Sciatic nerve (tissue), 2 donors: ENCODE results near the gene KTI12. TPM values are rescaled to one million over a fixed set of nuclear protein-coding genes. Genes with fewer than 3 reads are reported as not detected.
"Not testable (repeated sequence)": the region's sequence is repeated elsewhere in the genome, so short reads cannot be mapped to it uniquely, and the experiment has no call there.

Experiments used
- ATAC-seq: fragments of 200-7000 bp; cut with Tn5 transposase; one replicate; pipeline ENCODE4 v1.9.1; 2020; ENCODE audit warnings: mild to moderate bottlenecking, moderate library complexity
- DNase-seq: peaks from one replicate; pipeline ENCODE4 v3.0.0-alpha.2; 2020; ENCODE audit warnings: low spot score
- intact Hi-C: fragments of 100-400 bp; cut with DNase I; formaldehyde crosslinking; loops from one replicate; pipeline ENCODE4 v1.14.2; 2022
- total RNA-seq: library from RNA; stranded (reverse); fragmentation: NEBNext Ultra II Directional; extraction: Animal tissue kit (Norgen Biotek cat#: 25700); gene quantifications from one replicate; pipeline ENCODE4 v1.2.1, GENCODE V29; 2021
- donor health status: DM: no; HTN: no; CAD: no.
- donor health status: DM: no; HTN: no; CAD: no.

Gene KTI12, protein sequence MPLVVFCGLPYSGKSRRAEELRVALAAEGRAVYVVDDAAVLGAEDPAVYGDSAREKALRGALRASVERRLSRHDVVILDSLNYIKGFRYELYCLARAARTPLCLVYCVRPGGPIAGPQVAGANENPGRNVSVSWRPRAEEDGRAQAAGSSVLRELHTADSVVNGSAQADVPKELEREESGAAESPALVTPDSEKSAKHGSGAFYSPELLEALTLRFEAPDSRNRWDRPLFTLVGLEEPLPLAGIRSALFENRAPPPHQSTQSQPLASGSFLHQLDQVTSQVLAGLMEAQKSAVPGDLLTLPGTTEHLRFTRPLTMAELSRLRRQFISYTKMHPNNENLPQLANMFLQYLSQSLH
- total RNA-seq = 4.8 TPM

- peak; percentile 97 for ATAC-seq
- intact Hi-C loops = no loop called here
Observed at GRCh38 chr1:52033190-52034049, at the start of gene KTI12. TSS of gene KTI12 (minus strand) at chr1:52033810. CDS start at chr1:52033761, 49 bp downstream.

DNA sequence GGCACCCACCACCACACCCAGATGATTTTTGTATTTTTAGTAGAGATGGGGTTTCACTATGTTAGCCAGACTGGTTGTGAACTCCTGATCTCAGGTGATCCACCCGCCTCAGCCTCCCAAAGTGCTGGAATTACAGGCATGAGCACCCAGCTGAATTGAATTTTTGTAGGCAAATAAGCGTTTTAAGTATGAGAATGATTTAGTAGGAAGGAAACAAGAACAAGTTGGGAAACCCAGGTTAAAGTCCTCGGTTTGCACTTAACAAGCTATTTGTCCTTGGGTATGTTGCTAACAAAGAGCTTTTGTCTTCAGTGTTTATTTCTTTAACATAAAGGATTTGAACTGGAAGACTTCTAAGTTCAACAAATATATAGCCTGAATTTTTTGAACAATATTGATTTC is 46.4 kb upstream of the KTI12 start:
- intact Hi-C loops = no loop called here
- DNase-seq (no peak), ATAC-seq (no peak)

More at GRCh38 chr1:52033190-52034049, at the start of gene KTI12:
- peak; percentile 90 for DNase-seq

DNA sequence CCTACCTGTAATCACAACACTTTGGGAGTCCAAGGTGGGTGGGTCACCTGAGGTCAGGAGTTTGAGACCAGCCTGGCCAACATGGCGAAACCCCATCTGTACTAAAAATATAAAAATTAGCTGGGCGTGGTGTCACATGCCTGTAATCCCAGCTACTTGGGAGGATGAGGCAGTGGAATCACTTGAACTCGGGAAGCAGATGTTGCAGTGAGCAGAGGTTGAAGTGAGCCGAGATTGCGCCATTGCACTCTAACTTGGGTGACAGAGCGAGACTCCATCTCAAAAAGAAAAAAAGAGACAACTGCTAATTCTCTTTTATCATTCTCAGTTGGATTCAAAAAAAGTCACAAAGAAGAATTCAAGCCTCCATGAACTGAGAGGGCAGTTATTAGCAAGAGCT is 43.7 kb upstream of the KTI12 start:
- ATAC-seq, DNase-seq, intact Hi-C loops: not testable (repeated sequence)

- intact Hi-C loops = no loop called here
- DNase-seq (no peak), ATAC-seq (no peak)
Observed at GRCh38 chr1:52072291-52072690, 38.7 kb upstream of the KTI12 start.

DNA sequence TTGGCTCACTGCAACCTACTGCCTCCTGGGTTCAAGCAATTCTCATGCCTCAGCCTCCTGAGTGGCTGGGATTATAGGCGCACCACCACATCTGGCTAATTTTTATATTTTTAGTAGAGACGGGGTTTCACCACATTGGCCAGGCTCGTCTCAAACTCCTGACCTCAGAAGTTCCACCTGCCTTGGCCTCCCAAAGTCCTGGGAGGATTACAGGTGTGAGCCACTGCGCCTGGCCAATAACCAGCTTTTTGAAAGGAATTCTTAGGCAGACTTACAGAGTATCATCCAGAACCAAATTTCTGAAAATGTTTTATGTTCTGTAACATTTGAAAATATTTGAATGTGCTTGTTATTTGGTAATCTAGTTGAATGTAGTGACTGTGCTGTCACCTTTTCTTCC is 37.1 kb upstream of the KTI12 start:
- intact Hi-C loops = no loop called here
- ATAC-seq (no peak), DNase-seq (no peak)

DNA sequence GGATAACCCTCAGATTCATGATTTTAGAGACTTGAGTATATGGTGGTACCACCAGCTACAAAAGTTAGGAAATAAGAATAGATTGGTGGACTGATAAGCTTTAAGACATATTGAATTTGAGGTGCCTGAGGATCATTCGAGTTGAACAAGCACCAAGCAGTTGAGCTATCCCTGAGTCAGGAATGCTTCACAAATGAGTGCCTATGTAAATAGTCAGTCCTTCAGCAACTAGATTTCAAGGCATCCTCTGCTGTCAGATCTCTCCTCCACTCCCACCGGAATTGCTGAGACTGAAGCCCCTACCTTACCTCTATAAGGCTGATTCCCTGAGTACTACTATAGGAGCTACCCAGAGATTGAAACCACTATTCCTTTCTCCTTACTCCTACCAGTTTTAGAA is 29.6 kb upstream of the KTI12 start:
- DNase-seq = no peak
- no peak for ATAC-seq
- intact Hi-C loops = no loop called here

- intact Hi-C loops = no loop called here
- DNase-seq (no peak), ATAC-seq (no peak)
Observed at GRCh38 chr1:52060822-52061221, 27.2 kb upstream of the KTI12 start.

GRCh38 chr1:52059888-52060287 is 26.3 kb upstream of the KTI12 start:
- no peak for ATAC-seq
- intact Hi-C loops = no loop called here

GRCh38 chr1:52059321-52059720 is 25.7 kb upstream of the KTI12 start:
- ATAC-seq (no peak), DNase-seq (no peak)
- intact Hi-C loops = no loop called here

More at GRCh38 chr1:52059888-52060287, 26.3 kb upstream of the KTI12 start:
- DNase-seq = no peak

GRCh38 chr1:52057876-52058415 is 24.3 kb upstream of the KTI12 start:
- intact Hi-C loops = no loop called here
- DNase-seq = no peak
- ATAC-seq = no peak

GRCh38 chr1:52057255-52057654 is 23.6 kb upstream of the KTI12 start:
- ATAC-seq (no peak), DNase-seq (no peak)
- intact Hi-C loops = no loop called here

DNA sequence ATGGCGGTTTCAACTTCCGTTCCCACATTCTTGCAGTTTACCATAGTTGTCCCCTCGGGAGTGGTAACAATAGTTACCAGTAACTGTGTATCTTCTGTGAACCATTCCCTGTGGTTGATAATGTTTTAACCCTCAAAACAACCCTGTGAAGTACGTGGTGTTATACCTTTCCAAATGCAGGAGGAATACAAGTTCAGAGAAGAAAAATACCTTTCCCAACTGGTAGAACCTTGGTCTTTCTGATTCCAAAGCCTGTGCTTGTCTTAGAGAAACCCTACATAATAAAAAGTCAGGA is 23.3 kb upstream of the KTI12 start:
- intact Hi-C loops = no loop called here
- DNase-seq = no peak
- ATAC-seq = no peak

DNA sequence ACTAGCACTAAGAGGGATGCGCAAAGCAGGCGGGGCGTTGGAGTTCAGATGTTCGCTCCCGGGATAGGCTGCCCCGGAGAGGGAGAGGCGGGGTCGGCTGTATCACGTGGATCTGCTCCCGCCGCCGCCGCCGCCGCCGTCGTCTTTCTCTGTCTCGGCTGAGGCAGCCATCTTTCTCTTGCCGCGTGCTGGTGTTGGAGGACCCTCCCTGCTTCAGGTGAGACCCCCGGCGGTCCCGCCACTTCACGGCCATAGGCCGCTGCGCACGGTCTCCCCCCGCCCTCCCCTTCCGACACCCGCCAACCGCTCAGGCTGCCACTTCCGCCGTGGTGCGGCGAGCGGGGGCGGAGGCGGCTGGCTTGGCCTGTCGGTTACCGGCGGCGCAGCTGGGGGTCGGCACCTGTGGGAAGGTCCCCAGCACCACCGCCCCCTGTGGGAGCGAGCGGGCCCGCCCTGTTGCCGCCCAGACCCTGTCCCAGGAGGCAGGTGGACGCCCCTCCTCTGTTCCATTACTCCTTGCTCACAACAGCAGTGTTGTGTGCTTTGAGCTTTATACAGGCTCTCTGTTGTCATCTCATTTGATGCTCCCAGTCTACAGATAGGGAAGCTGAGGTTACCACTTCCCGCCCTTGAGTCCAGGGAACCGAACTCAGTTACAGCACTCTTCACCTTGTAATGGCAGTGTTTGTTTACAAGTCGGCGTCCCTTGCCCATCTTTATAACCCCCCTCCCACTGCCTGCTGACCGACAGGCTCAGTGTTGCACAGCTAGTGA is 22.7 kb upstream of the KTI12 start, which contains the start of gene BTF3L4:
TSS of gene BTF3L4 (plus strand) at position 133 of the 774 bp plus-strand sequence. CDS start 3,553 bp downstream, outside the sequence.
- DNase-seq (peak; percentile 95), ATAC-seq (peak; percentile 98)
- intact Hi-C loops = no loop called here

GRCh38 chr1:52055866-52056162 is 22.2 kb upstream of the KTI12 start:
- intact Hi-C loops = no loop called here
- DNase-seq (no peak), ATAC-seq (no peak)

GRCh38 chr1:52055066-52055865 is 21.7 kb upstream of the KTI12 start, which contains the start of gene TXNDC12:
TSS of gene TXNDC12 (minus strand) at chr1:52055191. CDS start at chr1:52055096, 95 bp downstream.
- intact Hi-C loops = no loop called here
- DNase-seq (peak; percentile 81), ATAC-seq (peak; percentile 93)

GRCh38 chr1:52054496-52055065 is 21.0 kb upstream of the KTI12 start:
- intact Hi-C loops = no loop called here
- no peak for DNase-seq
- no peak for ATAC-seq

DNA sequence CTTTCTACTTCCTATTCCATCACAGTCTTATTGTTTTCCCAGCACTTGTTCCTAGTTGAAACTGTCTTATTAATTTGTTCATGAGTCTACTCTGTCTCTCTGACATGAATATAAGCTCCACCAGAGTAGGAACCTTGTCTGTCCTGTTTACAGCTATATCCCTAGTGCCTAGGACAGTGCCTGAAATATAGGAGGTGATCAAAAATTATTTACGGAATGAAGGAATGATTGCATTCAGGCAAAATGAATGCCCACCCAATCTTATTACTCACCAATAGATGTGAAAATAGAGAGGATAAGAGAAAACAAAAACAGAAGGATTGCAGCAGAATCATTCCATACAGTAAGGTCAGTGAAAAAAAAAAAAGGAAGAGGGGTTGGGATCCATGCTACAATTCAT is 20.3 kb upstream of the KTI12 start:
- no peak for DNase-seq
- no peak for ATAC-seq
- intact Hi-C loops = no loop called here

- ATAC-seq, intact Hi-C loops, DNase-seq: not testable (repeated sequence)
Observed at GRCh38 chr1:52049337-52049736, 15.7 kb upstream of the KTI12 start.
